GM18907 (cell line): ENCODE results near the gene APEX2.
"Not testable (repeated sequence)": the region's sequence is repeated elsewhere in the genome, so short reads cannot be mapped to it uniquely, and the experiment has no call there.

Source experiments
- ATAC-seq: cut with Tn5 transposase; IDR thresholded peaks from one replicate; pipeline ENCODE4 v1.9.1; 2021; ENCODE audit warnings: mild to moderate bottlenecking, moderate library complexity; ENCODE audit not compliant: unreplicated experiment

APEX2 gene

DNA sequence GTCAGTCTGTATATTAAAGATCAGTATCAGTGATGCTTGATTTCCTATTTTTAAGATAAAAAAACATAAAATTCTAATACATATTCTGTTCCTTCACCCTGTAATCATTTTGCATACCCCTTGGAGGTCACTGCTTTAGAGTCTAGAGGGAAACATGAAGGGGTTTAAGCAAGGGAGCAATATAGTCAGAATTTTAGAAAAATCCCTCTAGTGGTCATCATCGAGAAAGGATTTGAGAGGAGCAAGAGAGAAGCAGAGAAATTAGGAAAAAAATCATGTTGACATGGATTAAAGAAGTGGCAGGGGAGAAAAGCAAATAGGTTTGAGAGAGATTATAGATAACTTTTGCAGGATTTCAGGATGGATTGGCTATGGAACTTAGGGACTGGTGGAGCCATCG lies 11.1 kb downstream of the APEX2 start:
- no peak for ATAC-seq

GRCh38 chrX:55014897-55015299 lies 14.7 kb downstream of the APEX2 start:
- ATAC-seq = no peak

GRCh38 chrX:55026143-55026542 lies 26.0 kb downstream of the APEX2 start:
- no peak for ATAC-seq

DNA sequence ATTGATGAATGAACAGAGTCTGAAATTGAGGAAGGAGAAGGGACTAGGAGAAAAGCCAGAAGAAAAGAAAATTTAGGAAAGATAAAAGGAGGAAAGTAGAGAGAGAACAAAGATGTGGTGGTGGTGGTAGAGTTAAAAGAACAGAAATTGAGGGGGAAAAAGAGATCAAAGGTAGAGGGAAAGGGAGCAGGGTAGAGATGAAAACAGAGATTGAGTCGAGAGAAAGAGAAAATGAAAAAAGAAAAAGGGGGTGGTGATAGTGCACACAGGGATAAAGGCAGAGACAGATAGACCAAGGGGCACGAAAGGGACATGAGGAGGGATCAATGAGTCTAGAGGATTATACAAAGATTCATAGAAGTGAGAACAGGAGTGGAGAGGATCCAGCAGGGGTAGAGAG lies 26.7 kb downstream of the APEX2 start:
- no peak for ATAC-seq

DNA sequence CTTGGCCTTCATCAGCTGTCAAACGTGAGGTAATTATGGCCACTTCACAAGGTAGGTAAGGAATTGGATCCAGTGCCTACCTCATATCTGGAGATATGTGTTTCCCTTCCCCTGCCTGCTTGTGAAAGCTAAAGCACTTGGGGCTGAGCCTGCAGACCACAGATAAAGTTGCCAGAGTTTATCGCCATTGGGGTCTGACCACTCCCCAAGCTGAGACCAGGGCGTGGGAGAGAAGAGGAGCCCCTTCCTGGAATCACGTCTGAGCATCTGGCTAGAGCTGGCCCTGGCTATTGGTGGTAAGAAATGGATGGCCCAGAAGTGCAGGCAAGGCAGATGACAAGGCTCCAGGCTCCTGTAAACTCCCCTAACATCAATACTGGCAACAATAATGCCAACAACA lies 27.9 kb downstream of the APEX2 start:
- no peak for ATAC-seq

DNA sequence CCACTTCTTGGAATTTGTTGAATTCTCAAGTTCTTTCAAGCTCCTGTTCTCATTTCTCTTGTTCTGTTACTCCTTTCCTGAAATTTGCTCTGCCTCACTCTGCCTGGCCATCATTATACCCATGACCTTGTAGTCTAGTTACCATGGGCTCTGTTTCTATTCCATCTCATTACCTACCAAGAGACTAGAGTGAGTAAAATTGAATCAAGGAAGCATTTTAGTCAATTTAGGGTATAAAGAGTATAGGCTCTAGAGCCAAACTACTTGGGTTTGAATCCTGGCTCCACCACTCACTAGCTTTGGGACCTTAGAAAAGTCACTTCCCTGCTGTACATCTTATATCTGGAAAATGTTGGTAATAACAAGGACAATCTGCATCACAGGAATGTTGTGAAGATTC lies 28.4 kb downstream of the APEX2 start:
- ATAC-seq = no peak

GRCh38 chrX:55029291-55029690 lies 29.1 kb downstream of the APEX2 start:
- ATAC-seq = no peak

GRCh38 chrX:55030271-55031205 lies 30.4 kb downstream of the APEX2 start, which contains the start of gene ALAS2:
ALAS2 (minus strand) TSS chrX:55030977; CDS start chrX:55026000, 4,977 bp downstream.
- ATAC-seq = no peak

GRCh38 chrX:55033429-55033828 lies 33.3 kb downstream of the APEX2 start:
- ATAC-seq = no peak

DNA sequence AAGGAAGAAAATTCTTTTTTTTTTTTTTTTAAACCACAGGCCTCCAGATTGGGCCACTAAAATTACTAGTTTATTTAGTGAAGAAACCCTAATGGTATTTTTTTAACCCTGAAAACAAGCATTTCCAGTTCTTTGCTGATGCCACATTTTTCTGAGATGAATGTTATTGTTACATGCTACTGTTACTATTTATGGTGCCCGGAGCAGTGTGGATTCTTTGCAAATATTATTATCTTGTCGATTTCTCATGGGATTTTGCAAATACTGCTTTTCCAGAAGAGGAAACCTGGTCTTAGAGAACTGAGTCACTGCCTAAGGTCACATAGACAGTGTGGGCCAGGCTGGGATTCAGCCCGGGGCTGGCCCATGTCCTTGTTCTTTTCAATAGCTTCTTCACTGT lies 39.3 kb downstream of the APEX2 start:
- no peak for ATAC-seq

- no peak for ATAC-seq
Observed at GRCh38 chrX:55041514-55041913, 41.4 kb downstream of the APEX2 start.

DNA sequence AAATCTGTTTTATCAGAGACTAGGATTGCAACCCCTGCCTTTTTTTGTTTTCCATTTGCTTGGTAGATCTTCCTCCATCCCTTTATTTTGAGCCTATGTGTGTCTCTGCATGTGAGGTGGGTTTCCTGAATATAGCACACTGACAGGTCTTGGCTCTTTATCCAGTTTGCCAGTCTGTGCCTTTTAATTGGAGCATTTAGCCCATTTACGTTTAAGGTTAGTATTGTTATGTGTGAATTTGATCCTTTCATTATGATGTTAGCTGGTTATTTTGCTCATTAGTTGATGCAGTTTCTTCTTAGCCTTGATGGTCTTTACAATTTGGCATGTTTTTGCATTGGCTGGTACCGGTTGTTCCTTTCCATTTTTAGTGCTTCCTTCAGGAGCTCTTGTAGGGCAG lies 50.4 kb downstream of the APEX2 start:
- ATAC-seq = not testable (repeated sequence)

- ATAC-seq = no peak
Observed at GRCh38 chrX:55056820-55057674, 56.9 kb downstream of the APEX2 start.

GRCh38 chrX:55057675-55058249 lies 57.6 kb downstream of the APEX2 start:
- ATAC-seq = no peak
